Urothelium cell line (cell line): ENCODE results near the gene PPP3R1.

Source experiments
- DNase-seq: peaks from one replicate; pipeline ENCODE4 v3.0.0; 2011; ENCODE audit warnings: low spot score, mixed read lengths
- FAIRE-seq: peaks from 2 replicates; lab custom pipeline; 2011; peaks lifted over from hg19 to GRCh38; lab: Jason Lieb, UNC

The PPP3R1 gene

GRCh38 chr2:68157002-68157401 lies 95.3 kb downstream of the PPP3R1 start:
- peak; percentile 64 for DNase-seq
- no peak for FAIRE-seq

GRCh38 chr2:68156419-68156818 lies 95.9 kb downstream of the PPP3R1 start:
- no peak for DNase-seq

DNA sequence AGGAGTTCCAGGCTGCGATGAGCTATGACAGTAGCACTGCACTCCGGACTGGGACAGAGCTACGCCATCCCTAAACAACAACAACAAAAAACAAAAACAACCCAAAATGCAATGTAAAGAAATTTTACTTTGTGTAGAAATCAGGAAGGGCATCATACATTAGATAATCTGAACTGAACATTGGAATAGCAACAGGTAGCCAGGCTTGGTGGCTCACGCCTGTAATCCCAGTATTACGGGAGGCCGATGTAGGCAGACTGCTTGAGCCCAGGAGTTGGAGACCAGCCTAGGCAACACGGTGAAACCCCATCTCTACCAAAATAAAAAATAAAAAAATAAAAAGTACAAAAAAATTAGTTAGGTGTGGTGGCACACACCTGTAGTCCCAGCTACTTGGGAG lies 96.7 kb downstream of the PPP3R1 start:
- DNase-seq = no peak
- no peak for FAIRE-seq

More at GRCh38 chr2:68156419-68156818, 95.9 kb downstream of the PPP3R1 start:
- no peak for FAIRE-seq

- DNase-seq (no peak), FAIRE-seq (no peak)
Observed at GRCh38 chr2:68152681-68153347, 99.5 kb downstream of the PPP3R1 start.

- DNase-seq = no peak
- no peak for FAIRE-seq
Observed at GRCh38 chr2:68151037-68151436, 101.3 kb downstream of the PPP3R1 start.

DNA sequence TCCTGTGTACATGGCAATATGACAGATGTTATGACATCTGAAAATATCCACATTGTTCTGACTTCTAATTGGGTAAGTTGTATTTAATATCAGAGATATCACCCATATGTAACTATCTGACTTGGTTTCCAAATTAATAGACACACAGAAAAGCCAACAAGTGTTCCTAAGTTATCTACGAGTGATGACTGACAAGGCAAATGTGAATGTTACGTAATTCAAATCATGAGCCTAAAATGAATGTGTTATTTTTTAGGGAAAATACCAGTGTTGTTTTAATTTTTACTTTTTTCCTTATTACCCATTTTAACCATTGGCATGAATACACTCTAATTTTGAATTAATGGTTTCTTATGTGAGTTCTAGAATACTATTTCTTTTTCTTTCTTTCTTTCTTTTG lies 110.5 kb downstream of the PPP3R1 start:
- no peak for FAIRE-seq
- DNase-seq = no peak

GRCh38 chr2:68135448-68136320 lies 116.6 kb downstream of the PPP3R1 start:
- DNase-seq (no peak), FAIRE-seq (no peak)

DNA sequence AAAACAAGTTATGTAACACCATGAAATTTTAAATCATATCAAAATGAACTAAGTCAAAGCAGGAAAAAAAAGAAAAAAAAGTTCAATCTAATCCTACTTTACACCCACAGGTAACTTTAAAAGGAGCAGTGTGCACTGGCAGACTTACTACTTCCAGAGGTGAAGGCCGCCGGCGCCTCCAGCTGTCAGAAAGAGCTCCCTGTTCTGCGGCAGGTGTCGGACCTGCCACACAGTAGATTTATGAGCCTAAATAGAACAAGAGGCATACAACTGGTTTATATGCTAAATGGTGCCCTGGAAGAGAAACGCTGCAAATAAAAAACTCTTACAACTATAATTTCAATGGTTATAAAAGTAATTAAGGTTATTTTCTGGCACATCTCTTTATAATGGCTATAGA lies 117.8 kb downstream of the PPP3R1 start:
- FAIRE-seq (no peak), DNase-seq (no peak)

DNA sequence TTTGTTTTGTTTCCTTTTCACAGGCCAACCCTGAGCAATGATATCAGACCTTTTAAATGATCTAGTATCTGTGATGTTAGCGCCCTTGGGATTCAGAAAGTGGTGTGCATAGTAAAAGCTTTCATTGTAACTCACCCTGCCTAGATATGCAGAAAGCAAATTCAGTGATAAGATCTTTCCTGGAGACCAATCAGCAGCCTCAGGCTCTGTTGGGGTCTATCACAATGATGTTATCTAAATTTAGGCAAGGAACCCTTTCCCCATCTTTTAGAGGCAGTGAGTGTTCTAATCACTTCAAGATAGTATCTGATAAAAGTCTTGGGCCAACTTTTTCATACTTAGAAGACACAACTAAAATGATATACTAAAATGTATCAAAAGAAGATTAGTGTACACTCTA lies 118.2 kb downstream of the PPP3R1 start:
- DNase-seq = no peak
- FAIRE-seq = no peak
